OCI-LY3 (cell line): ENCODE data around the gene ZNF248.
A peak's percentile ranks its signal among the peaks of the same experiment; 100 is the strongest.

ENCODE experiments used
- H2AFZ ChIP-seq: fragments of 200-600, 300-600 bp; shearing (Covaris generic); 2 replicates; pipeline ENCODE4 v1.6.0; 2014; ENCODE audit warnings: antibody characterized with exemption, low read depth, low read length
- H3K27ac ChIP-seq: fragments of 200-600, 300-600 bp; sonication (generic); 2 replicates; pipeline ENCODE4 v1.5.1; 2014; ENCODE audit warnings: mild to moderate bottlenecking, low read length, moderate library complexity, mixed read lengths
- H3K27me3 ChIP-seq: fragments of 200-600, 300-600 bp; sonication (generic); 2 replicates; pipeline ENCODE4 v1.6.1; 2014; ENCODE audit warnings: low read depth, low read length, mixed read lengths
- H3K36me3 ChIP-seq: fragments of 200-600, 300-600 bp; sonication (generic); replicated peaks from 2 replicates; pipeline ENCODE3; 2014; ENCODE audit warnings: low read depth, low read length, mixed read lengths
- H3K4me1 ChIP-seq: fragments of 300-600, 200-600 bp; sonication (generic); 2 replicates; pipeline ENCODE4 v1.6.1; 2014; ENCODE audit warnings: low read length, mixed read lengths
- H3K4me2 ChIP-seq: fragments of 200-600, 300-600 bp; sonication (generic); 2 replicates; pipeline ENCODE4 v1.6.1; 2014; ENCODE audit warnings: low read length, mixed read lengths
- H3K4me3 ChIP-seq: fragments of 300-600, 200-600 bp; sonication (generic); 2 replicates; pipeline ENCODE4 v1.5.1; 2014; ENCODE audit warnings: antibody characterized with exemption, mild to moderate bottlenecking, low read length, moderate library complexity
- H3K79me2 ChIP-seq: fragments of 300-600, 200-600 bp; shearing (Covaris generic); 2 replicates; pipeline ENCODE4 v1.6.1; 2014; ENCODE audit warnings: mild to moderate bottlenecking, low read length, mixed read lengths
- H3K9ac ChIP-seq: fragments of 300-600, 200-600 bp; shearing (Covaris generic); 2 replicates; pipeline ENCODE4 v1.6.0; 2014; ENCODE audit warnings: mild to moderate bottlenecking, low read length, moderate library complexity
- H3K9me3 ChIP-seq: fragments of 200-600, 300-600 bp; shearing (Covaris generic); 2 replicates; pipeline ENCODE4 v1.6.1; 2014; ENCODE audit warnings: low read length, mixed read lengths; ENCODE audit not compliant: insufficient read depth
- H4K20me1 ChIP-seq: fragments of 200-600, 300-600 bp; sonication (generic); 2 replicates; pipeline ENCODE4 v1.6.1; 2016; ENCODE audit warnings: low read length, mixed read lengths; ENCODE audit not compliant: insufficient read depth
- EZH2phosphoT487 ChIP-seq: fragments of 200-600 bp; shearing (Covaris generic); IDR thresholded peaks from 2 replicates; pipeline ENCODE4 v1.6.1; 2018; ENCODE audit warnings: antibody characterized with exemption, mixed run types, low read depth
- TF ChIP-seq, protein P1 (sequence below): fragments of 200-600, 300-600 bp; sonication (generic); IDR thresholded peaks from 2 replicates; pipeline ENCODE4 v1.5.1; 2014; ENCODE audit warnings: antibody characterized with exemption, low read length, low read depth

Gene ZNF248

DNA sequence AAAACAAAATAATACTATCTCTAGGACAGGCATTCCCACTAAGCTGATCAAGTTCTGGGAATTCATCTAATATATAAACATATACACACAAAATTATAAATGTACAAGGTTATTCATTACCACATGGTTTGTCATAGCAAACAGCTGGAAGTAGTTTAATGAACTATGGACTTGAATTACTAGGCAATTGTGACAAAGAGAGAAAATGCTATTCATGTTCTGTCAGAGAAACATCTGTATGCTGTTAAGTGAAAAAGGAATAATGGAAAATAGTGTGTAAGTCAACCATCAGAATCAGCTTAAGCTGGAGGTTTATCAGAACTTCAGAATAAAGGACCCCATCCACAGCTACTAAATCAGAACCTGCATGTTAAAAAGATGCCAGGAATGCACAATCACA lies 2.8 kb downstream of the ZNF248 start:
- H3K27me3 ChIP-seq, result no peaks in the 10 kb centered on the region
- no peaks in the 10 kb centered on the region for H4K20me1 ChIP-seq
- H3K36me3 ChIP-seq, result peaks cover 10% of the 10 kb centered on the region
- H3K9me3 ChIP-seq, result no peaks in the 10 kb centered on the region
- H3K4me2 ChIP-seq, result peak overlapping the region; percentile 1; the same call in 1 of the 2 replicates
- no peak overlapping the region for H3K27ac ChIP-seq
- no peak overlapping the region for H3K4me3 ChIP-seq
- peaks cover 20% of the 10 kb centered on the region for H3K79me2 ChIP-seq
- no peak overlapping the region for H2AFZ ChIP-seq
- peaks cover 22% of the 10 kb centered on the region for H3K4me1 ChIP-seq
- TF ChIP-seq EZH2phosphoT487, result no peak
- TF ChIP-seq, protein P1, sequence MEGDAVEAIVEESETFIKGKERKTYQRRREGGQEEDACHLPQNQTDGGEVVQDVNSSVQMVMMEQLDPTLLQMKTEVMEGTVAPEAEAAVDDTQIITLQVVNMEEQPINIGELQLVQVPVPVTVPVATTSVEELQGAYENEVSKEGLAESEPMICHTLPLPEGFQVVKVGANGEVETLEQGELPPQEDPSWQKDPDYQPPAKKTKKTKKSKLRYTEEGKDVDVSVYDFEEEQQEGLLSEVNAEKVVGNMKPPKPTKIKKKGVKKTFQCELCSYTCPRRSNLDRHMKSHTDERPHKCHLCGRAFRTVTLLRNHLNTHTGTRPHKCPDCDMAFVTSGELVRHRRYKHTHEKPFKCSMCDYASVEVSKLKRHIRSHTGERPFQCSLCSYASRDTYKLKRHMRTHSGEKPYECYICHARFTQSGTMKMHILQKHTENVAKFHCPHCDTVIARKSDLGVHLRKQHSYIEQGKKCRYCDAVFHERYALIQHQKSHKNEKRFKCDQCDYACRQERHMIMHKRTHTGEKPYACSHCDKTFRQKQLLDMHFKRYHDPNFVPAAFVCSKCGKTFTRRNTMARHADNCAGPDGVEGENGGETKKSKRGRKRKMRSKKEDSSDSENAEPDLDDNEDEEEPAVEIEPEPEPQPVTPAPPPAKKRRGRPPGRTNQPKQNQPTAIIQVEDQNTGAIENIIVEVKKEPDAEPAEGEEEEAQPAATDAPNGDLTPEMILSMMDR, result no peak
- H3K9ac ChIP-seq, result no peak overlapping the region

DNA sequence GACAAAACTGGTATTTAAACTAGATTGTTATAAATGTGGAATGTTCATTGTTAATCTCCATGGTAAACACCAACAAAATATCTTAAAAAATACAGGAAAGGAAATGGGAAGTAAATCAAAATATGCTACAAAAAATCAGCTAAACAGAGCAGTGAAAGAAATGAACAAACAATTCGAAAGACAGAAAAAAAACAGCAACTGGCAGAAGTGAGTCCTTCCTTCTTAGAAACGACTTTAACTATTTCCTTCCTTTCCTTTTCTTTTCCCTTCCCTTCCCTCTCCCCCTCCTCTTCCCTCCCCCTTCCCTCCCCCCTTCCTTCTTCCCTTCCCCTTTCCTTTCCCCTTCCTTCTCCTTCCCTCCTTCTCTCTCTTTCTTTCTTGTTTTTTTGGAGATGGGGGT lies 12.8 kb downstream of the ZNF248 start:
- Histone ChIP-seq H3K27me3 (no peaks in the 10 kb centered on the region), H4K20me1 (no peaks in the 10 kb centered on the region), H3K36me3 (peaks cover 36% of the 10 kb centered on the region), H3K4me1 (no peaks in the 10 kb centered on the region), H3K9ac (no peak overlapping the region), H3K4me2 (no peak overlapping the region), H2AFZ (no peak overlapping the region), H3K9me3 (no peaks in the 10 kb centered on the region), H3K4me3 (no peak overlapping the region), H3K27ac (no peak overlapping the region), H3K79me2 (no peaks in the 10 kb centered on the region)
- TF ChIP-seq EZH2phosphoT487, result no peak
- TF ChIP-seq, protein P1, result no peak

DNA sequence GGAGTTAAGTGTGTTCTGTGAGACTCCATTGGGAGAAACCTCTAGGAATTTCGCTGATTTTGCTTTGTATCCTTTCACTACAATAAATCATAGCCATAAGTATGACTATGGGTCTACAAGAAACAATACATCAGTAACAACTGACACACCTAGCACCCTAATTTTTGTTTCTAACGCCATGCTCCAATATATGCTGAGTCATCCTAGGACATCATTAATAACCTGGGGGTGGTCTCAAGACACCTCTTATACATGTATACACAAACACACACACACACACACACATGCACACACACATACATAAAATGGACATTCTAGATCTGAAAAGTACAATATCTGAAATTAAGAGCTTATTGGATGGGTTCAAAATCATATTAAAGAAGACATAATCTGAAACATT lies 18.2 kb downstream of the ZNF248 start:
- peaks cover 64% of the 10 kb centered on the region for H3K36me3 ChIP-seq
- no peaks in the 10 kb centered on the region for H3K4me1 ChIP-seq
- no peaks in the 10 kb centered on the region for H3K79me2 ChIP-seq
- TF ChIP-seq, protein P1, result no peak
- no peak for TF ChIP-seq EZH2phosphoT487
- no peak overlapping the region for H3K4me2 ChIP-seq
- no peak overlapping the region for H3K9ac ChIP-seq
- no peaks in the 10 kb centered on the region for H4K20me1 ChIP-seq
- no peak overlapping the region for H3K4me3 ChIP-seq
- H2AFZ ChIP-seq, result no peak overlapping the region
- H3K9me3 ChIP-seq, result no peaks in the 10 kb centered on the region
- H3K27me3 ChIP-seq, result no peaks in the 10 kb centered on the region
- no peak overlapping the region for H3K27ac ChIP-seq

DNA sequence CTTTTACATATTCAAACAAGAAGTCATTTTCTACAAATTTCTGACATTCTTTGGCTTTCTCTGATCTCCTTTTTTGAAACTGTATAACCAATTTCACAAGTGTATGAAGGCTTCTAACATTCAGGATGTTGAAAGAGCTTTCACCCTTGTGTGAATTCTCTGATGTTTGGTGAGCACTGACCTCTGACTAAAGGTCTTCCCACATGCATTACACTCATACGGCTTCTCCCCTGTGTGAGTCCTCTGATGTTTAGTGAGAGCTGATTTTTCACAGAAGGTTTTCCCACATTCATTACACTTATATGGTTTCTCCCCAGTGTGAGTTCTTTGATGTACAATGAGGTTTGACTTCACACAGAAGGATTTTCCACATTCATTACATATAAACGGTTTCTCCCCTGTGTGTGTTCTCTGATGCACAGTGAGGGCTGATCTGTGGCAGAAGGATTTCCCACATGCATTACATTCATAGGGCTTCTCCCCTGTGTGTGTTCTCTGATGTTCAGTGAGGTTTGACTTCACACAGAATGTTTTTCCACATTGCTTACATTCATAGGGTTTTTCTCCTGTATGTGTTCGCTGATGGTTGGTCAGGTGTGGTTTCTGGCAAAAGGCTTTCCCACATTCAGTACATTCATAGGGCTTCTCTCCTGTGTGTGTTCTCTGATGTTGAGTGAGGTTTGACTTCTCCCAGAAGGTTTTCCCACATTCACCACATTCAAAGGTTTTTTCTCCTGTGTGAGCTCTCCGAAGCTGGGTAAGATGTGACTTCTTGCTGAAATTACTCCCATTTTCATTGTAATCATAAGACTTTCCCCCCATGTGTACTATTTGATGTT lies 25.7 kb downstream of the ZNF248 start:
- H3K27me3 ChIP-seq, result no peaks in the 10 kb centered on the region
- TF ChIP-seq, protein P1, result no peak
- no peak for TF ChIP-seq EZH2phosphoT487
- peaks cover 94% of the 10 kb centered on the region for H3K36me3 ChIP-seq

More for the DNA sequence above, 25.7 kb downstream of the ZNF248 start:
- Histone ChIP-seq H3K9me3 (peaks cover 14% of the 10 kb centered on the region; the same call in 1 of the 2 replicates), H3K79me2 (no peaks in the 10 kb centered on the region), H4K20me1 (no peaks in the 10 kb centered on the region), H3K4me3 (no peak overlapping the region), H3K4me2 (no peak overlapping the region), H3K9ac (no peak overlapping the region), H3K4me1 (no peaks in the 10 kb centered on the region), H3K27ac (no peak overlapping the region), H2AFZ (no peak overlapping the region)
